Measurements from ENCODE around the gene TPGS1. TPM values are rescaled to one million over a fixed set of nuclear protein-coding genes. Genes with fewer than 3 reads are reported as not detected.

TPGS1 gene
- total and polyA plus RNA-seq, 11 donors = 5.7 to 39.3 (median 11.7) TPM

- peak overlapping the region in 4 of 12 donors; percentile 22 to 86 (median 42) for H3K27ac ChIP-seq
- no peaks in the 10 kb centered on the region for H3K27me3 ChIP-seq
- H3K4me1 ChIP-seq = peaks cover 0 to 11% (median 9%) of the 10 kb centered on the region in 12 donors
- H3K9me3 ChIP-seq = no peaks in the 10 kb centered on the region
- intact Hi-C loops (cut with DNase I) = no loop called here
- TF ChIP-seq CTCF (IDR thresholded peaks at IDR 0.05) (no peak), POLR2A (IDR thresholded peaks at IDR 0.05) (no peak)
- no peak for DNase-seq
- ATAC-seq = no peak
- no peaks in the 10 kb centered on the region for H3K36me3 ChIP-seq
- peak overlapping the region in 2 of 12 donors; percentile 2 to 36 for H3K4me3 ChIP-seq
- WGBS, 4 donors = 70 to 76% (median 74%) methylated on average over 16 of the region's 16 CpGs
These were observed 59.5 kb downstream of the TPGS1 start for GRCh38 chr19:566844-567243.

DNA sequence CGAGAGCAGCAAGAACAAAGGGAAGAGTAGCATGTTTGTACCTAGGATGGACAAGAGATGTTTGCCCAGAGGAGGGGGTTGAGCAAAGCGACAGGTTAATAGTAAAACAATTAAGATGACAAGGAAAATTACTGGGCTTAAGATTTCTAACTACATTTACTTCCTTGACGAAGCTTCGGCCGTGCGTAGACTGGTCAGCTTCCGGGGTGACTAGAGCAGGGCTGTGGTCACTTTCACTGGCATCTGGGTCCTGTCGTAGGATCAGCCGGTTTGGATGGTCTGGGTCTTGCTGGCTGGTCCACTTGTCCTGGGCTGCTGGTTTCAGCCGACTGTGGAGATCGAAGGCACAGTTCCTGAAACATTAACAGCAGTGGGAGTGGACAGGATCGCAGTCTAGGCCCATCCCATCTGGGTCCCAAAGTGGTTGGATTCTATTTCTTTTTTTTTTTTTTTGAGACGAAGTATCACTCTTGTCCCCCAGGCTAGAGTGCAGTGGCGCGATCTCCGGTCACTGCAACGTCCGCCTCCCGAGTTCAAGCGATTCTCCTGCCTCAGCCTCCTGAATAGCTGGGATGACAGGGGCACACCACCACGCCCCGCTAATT, 60.1 kb downstream of the TPGS1 start:
- peaks cover 0 to 13% (median 10%) of the 10 kb centered on the region in 12 donors for H3K4me1 ChIP-seq
- no peaks in the 10 kb centered on the region for H3K9me3 ChIP-seq
- no peak for TF ChIP-seq POLR2A (IDR thresholded peaks at IDR 0.05)
- TF ChIP-seq CTCF (IDR thresholded peaks at IDR 0.05) = no peak
- H3K36me3 ChIP-seq = no peaks in the 10 kb centered on the region
- H3K27ac ChIP-seq = peak overlapping the region in 2 of 12 donors; percentile 60 to 86
- peak overlapping the region in 1 of 12 donors; percentile 36 for H3K4me3 ChIP-seq
- intact Hi-C loops (cut with DNase I) = no loop called here
- 92 to 95% (median 93%) methylated on average over 22 of the region's 22 CpGs for WGBS, 4 donors
- ATAC-seq (no peak), DNase-seq (no peak)
- H3K27me3 ChIP-seq = no peaks in the 10 kb centered on the region

Other genes with a start within 250 kb of the TPGS1 start
- 1 to 10 TPM in 4 of 9 donors, under 1 TPM in 5; 0.09 to 4.1 (median 1.00) TPM for gene PLPP2, start 216.1 kb upstream of the TPGS1 start, total RNA-seq
- gene PLPP2, start 216.1 kb upstream of the TPGS1 start, polyA plus RNA-seq = under 1 TPM; 0.54 to 0.99 TPM
- gene MIER2, start 162.7 kb upstream of the TPGS1 start, total RNA-seq = 10 to 100 TPM; 15.7 to 30.3 (median 19.5) TPM
- gene MIER2, start 162.7 kb upstream of the TPGS1 start, polyA plus RNA-seq = 10 to 100 TPM; 18.7 to 22.2 TPM
- gene C2CD4C, start 98.3 kb upstream of the TPGS1 start, total RNA-seq = 1 to 10 TPM in 5 of 9 donors, under 1 TPM in 4; 0.12 to 2.2 (median 1.1) TPM
- gene C2CD4C, start 98.3 kb upstream of the TPGS1 start, polyA plus RNA-seq = 1 to 10 TPM; 1.3 to 1.4 TPM
- 10 to 100 TPM in 7 of 9 donors, 1 to 10 TPM in 2; 9.1 to 35.8 (median 14.6) TPM for gene SHC2, start 46.5 kb upstream of the TPGS1 start, total RNA-seq
- gene SHC2, start 46.5 kb upstream of the TPGS1 start, polyA plus RNA-seq = 10 to 100 TPM in 1 of 2 donors, 1 to 10 TPM in 1; 6.7 to 22.3 TPM
- under 1 TPM in 8 of 9 donors, not detected in 1; 0.23 to 0.56 (median 0.36) TPM for gene MADCAM1, start 11.0 kb upstream of the TPGS1 start, total RNA-seq
- gene MADCAM1, start 11.0 kb upstream of the TPGS1 start, polyA plus RNA-seq = under 1 TPM; 0.04 to 0.61 TPM
- gene CDC34, start 24.3 kb downstream of the TPGS1 start, total RNA-seq = 100 to 1,000 TPM in 3 of 9 donors, 10 to 100 TPM in 6; 61.9 to 200 (median 84.6) TPM
- 100 to 1,000 TPM; 122 to 148 TPM for gene CDC34, start 24.3 kb downstream of the TPGS1 start, polyA plus RNA-seq
- 1 to 10 TPM in 2 of 9 donors, under 1 TPM in 2, not detected in 5; 0.40 to 3.0 (median 0.87) TPM for gene GZMM, start 36.6 kb downstream of the TPGS1 start, total RNA-seq
- gene GZMM, start 36.6 kb downstream of the TPGS1 start, polyA plus RNA-seq = under 1 TPM; 0.12 to 0.34 TPM
- 1,000 to 10,000 TPM; 1,160 to 2,590 (median 1,462) TPM for gene BSG, start 65.1 kb downstream of the TPGS1 start, total RNA-seq
- gene BSG, start 65.1 kb downstream of the TPGS1 start, polyA plus RNA-seq = 1,000 to 10,000 TPM in 1 of 2 donors, 100 to 1,000 TPM in 1; 727 to 2,989 TPM
- gene HCN2, start 82.4 kb downstream of the TPGS1 start, total RNA-seq = 10 to 100 TPM in 7 of 9 donors, 1 to 10 TPM in 2; 4.1 to 27.4 (median 15.4) TPM
- gene HCN2, start 82.4 kb downstream of the TPGS1 start, polyA plus RNA-seq = 10 to 100 TPM in 1 of 2 donors, 1 to 10 TPM in 1; 4.8 to 22.4 TPM
- 10 to 100 TPM; 32.0 to 78.0 (median 41.5) TPM for gene POLRMT, start 126.0 kb downstream of the TPGS1 start, total RNA-seq
- 10 to 100 TPM; 38.8 to 75.2 TPM for gene POLRMT, start 126.0 kb downstream of the TPGS1 start, polyA plus RNA-seq
- gene FGF22, start 132.4 kb downstream of the TPGS1 start, total RNA-seq = under 1 TPM in 3 of 9 donors, not detected in 6; 0.16 to 0.36 (median 0.20) TPM
- under 1 TPM; 0.07 to 0.11 TPM for gene FGF22, start 132.4 kb downstream of the TPGS1 start, polyA plus RNA-seq
- 100 to 1,000 TPM in 1 of 9 donors, 10 to 100 TPM in 8; 21.6 to 105 (median 29.4) TPM for gene RNF126, start 155.7 kb downstream of the TPGS1 start, total RNA-seq
- gene RNF126, start 155.7 kb downstream of the TPGS1 start, polyA plus RNA-seq = 10 to 100 TPM; 23.5 to 45.2 TPM
- gene FSTL3, start 168.9 kb downstream of the TPGS1 start, total RNA-seq = 100 to 1,000 TPM in 4 of 9 donors, 10 to 100 TPM in 5; 41.7 to 347 (median 99.9) TPM
- 100 to 1,000 TPM; 131 to 376 TPM for gene FSTL3, start 168.9 kb downstream of the TPGS1 start, polyA plus RNA-seq
- not detected for gene PRSS57, start 188.0 kb downstream of the TPGS1 start, total RNA-seq
- not detected for gene PRSS57, start 188.0 kb downstream of the TPGS1 start, polyA plus RNA-seq
- 10 to 100 TPM; 13.5 to 42.3 (median 23.3) TPM for gene PALM, start 201.4 kb downstream of the TPGS1 start, total RNA-seq
- gene PALM, start 201.4 kb downstream of the TPGS1 start, polyA plus RNA-seq = 10 to 100 TPM; 15.7 to 23.8 TPM
- 1 to 10 TPM in 1 of 9 donors, not detected in 8; 1.1 TPM for gene MISP, start 243.6 kb downstream of the TPGS1 start, total RNA-seq
- under 1 TPM in 1 of 2 donors, not detected in 1; 0.06 TPM for gene MISP, start 243.6 kb downstream of the TPGS1 start, polyA plus RNA-seq